ENCODE measurements around the gene CPZ. TPM values are rescaled to one million over a fixed set of nuclear protein-coding genes. Genes with fewer than 3 reads are reported as not detected.

CPZ gene
- polyA plus RNA-seq, 3 donors: 0.28 to 6.9 (median 3.2) TPM

DNA sequence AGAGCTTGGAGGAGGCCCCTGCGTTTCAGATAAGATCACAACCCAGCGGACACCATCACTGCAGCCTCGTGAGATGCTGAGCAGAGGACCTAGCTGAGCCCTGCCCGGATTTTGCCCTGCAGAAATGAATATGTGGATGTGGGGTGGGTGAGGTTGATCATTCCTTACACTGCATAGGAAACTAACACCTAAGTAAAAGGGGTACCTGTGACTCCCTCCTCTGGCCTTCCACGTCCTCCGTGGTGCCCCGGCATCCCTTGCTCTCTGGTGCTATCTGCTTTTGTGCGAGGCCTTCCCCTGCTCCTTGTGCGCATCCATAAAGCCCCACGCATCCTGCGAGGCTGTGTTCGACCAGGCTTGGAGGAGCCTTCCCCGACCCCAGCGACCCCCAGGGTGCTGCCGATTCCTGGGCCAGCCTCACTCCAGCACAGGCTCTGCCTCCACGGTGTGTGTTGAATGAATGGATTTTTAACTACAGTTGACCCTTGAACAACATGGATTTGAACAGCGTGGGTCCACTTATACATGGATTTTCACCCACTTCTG, 37.9 kb upstream of the CPZ start:
- no peak overlapping the region for H3K27ac ChIP-seq (ENCODE audit: low read depth, low read length)
- WGBS, 3 donors: 83 to 91% (median 84%) methylated on average over 17 of the region's 17 CpGs

DNA sequence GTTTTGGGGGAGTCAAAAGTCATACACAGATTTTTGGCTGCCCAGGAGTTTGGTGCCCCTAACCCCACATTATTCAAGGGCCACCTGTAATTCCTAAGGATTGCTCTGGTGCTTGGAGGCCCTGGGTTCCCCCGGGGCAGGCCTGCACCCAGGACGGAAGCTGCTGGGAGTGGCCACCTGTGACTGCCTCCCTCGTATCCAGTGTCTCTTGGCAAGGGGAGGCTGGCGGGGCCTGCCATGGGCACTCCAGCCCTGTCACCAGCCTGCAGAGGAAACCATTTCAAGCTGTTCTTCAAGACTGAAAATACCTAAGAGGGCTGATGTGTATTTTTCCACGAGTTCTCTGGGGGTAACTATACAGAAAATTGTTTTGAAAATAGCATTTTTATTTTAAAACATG, 36.8 kb upstream of the CPZ start:
- WGBS, 3 donors: 65 to 84% (median 74%) methylated on average over 5 of the region's 5 CpGs
- H3K27ac ChIP-seq (ENCODE audit: low read depth, low read length): no peak overlapping the region

DNA sequence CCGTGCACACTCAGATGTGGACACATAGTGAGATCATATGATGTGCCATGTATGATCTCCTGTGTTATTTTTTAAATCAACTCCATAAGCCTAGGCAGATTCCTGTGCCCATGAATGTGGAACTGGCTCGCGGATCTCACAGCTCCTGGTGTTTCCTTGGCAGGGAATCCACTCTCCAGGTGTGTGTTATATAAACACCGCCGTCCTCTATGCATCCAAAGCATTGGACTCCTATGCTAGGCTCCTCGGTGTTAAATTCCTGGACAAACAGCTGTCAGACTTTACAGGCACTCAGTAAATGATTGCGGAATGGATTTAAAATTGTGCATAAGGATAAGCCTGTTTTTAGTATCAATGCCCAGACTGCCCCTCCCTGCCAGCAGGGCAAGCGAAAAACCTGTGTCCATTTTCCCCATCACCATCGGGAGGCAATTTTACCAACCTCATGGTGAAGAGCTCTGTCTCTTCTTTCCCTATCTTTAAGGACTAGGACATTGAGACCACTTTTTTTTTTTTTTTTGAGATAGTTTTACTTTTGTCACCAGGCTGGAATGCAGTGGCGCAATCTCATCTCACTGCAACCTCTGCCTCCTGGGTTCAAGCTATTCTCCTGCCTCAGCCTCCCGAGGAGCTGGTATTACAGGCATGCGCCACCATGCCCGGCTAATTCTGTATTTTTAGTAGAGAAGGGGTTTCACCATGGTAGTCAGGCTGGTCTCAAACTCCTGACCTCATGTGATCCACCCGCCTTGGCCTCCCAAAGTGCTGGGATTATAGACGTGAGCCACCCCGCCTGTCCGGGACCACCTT, 36.0 kb upstream of the CPZ start:
- WGBS, 3 donors: 75 to 83% (median 77%) methylated on average over 17 of the region's 17 CpGs
- no peak overlapping the region for H3K27ac ChIP-seq (ENCODE audit: low read depth, low read length)

DNA sequence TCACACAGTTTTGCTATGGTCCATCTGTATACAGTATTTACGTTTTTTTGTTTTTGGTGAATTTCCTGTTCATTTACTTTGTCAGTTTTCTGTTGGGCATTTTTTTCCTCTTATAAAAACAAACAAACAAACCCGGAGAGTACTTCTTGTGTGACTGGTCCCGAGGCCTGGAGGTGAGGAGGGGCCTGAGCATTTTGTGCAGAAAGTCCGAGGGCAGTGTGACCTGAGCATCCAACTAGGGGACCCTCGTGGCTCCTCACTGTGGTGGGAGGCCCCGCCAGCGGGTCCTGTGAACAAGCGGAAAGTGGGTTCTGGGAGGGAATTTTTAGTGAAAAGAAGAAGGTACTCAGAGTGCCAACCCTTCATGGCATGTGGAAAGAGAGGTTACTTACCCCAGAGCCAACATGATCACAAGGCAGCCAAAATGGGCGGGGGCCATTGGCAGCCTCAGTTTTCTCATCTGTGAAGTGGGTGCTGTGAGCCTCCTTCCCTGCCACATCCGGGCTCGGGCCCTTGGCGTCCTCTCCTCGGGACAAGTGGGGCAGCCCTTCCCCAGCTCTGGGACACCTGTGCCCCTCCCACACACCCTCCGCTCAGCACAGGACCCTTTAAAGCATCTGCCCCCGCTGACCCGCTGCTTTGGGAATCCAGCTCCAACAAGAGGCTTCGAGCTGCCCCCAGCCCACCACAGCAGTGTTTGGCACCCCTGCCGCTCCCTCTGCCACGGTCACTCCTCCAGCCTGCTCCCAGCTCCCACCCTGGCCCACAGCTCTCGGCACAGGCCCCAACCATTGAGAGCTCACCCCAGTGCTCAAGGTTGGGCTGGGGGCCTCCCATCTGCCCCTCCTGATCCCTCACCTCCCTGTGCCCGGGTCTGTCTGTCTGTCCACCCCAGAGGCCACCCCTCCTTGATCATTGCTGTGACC, 35.2 kb upstream of the CPZ start:
- WGBS, 3 donors: 76 to 81% (median 80%) methylated on average over 21 of the region's 21 CpGs
- no peak overlapping the region for H3K27ac ChIP-seq (ENCODE audit: low read depth, low read length)

DNA sequence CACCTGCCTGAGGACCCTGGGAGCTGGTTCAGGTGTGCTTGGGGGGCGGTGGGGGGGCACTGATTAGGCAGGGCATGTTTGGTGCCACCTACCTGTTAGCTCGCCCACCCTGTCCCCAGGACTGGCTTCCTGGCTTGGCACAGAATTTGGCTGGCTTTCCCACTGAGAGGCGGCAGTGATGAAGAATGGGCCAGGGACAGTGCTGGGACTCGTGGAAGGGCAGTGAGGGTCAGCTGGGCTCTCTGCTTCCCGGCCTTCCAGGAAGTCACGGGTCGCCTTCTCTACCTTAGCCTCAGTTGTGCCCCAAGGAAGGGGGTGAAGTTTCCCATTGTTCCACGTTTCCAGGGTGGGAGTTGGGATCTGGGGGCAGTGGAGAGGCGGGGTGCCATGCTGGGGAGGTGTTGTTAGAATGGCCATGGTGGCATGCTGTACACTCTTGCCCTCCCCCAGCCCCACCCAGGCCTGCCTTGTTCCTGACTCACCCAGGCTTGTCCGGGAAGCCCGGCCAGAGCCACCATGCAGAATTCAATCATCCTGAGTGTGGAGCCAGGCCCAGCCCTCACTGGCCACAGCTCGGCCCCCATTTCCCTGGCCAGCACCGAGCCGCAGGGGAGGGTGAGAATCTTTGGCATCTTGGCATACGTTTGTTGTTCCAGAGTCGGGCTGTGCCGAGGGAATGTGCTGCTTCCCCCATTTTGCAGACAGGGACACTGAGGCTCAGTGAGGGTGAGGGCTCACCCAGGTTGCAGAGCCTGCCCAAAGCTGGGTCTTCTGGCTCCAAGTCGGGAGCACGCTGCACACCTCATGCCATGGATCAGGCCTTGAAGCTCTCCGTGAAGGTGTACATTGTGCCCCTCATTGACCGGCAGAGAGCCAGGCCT, 34.2 kb upstream of the CPZ start:
- 83 to 86% (median 84%) methylated on average over 21 of the region's 21 CpGs for WGBS, 3 donors

DNA sequence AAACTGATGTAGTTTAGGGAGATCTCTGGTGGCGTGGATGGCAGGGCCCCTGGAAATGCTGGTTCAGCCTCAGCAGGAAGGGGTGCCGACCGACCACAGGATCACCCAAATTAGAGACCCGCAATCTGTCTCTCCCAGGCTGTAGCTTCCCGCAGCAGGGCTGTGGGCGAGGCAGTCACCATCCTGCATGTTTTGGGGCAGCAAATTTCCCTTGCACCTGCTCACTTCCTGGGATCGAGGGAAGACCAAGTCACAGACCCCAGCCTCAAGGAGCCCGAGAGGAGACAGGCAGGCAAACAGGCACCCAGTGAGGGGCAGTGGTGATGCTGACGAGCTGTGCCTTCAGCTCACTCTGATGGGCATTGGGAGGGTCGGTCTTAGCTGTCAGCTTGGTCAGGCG, 33.6 kb upstream of the CPZ start:
- WGBS, 3 donors: 89 to 92% (median 92%) methylated on average over 11 of the region's 11 CpGs
- H3K27ac ChIP-seq (ENCODE audit: low read depth, low read length): no peak overlapping the region

More for the DNA sequence above, 34.2 kb upstream of the CPZ start:
- H3K27ac ChIP-seq (ENCODE audit: low read depth, low read length): no peak overlapping the region

DNA sequence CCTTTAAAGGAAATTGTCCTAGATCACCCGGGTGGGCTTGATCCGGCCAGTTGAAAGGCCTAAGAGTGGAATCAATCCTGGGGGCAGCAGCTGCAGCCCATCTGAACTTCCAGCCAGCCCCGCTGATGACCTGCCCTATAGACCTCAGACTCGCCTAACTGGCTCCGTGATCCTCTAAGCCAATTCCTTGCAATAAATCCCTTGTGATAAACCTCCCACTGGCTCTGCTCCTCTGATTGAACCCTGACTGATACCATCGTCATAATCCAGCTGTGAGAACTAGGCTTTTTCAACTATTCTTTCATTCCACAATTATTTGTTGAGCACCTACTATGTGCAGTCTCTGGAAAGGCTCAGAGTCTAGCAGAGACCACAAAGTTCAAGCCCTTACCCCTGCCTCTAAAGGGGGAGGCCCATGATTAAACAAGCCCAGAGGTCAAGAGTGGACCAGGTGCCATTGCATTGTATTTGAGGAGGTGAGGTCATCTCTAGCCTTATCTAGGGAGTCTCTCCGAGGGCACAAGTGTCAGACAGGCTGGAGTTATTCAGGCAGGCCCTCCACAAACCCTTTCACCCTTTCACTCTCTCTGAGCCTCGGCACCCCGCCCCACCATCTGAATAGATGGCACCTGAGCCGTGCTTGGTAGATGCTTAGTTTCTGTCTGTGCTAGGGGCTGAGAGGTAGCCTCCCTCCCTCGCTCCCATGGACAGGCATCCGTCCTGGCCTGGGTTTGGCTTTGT, 32.9 kb upstream of the CPZ start:
- 79 to 84% (median 83%) methylated on average over 12 of the region's 12 CpGs for WGBS, 3 donors

DNA sequence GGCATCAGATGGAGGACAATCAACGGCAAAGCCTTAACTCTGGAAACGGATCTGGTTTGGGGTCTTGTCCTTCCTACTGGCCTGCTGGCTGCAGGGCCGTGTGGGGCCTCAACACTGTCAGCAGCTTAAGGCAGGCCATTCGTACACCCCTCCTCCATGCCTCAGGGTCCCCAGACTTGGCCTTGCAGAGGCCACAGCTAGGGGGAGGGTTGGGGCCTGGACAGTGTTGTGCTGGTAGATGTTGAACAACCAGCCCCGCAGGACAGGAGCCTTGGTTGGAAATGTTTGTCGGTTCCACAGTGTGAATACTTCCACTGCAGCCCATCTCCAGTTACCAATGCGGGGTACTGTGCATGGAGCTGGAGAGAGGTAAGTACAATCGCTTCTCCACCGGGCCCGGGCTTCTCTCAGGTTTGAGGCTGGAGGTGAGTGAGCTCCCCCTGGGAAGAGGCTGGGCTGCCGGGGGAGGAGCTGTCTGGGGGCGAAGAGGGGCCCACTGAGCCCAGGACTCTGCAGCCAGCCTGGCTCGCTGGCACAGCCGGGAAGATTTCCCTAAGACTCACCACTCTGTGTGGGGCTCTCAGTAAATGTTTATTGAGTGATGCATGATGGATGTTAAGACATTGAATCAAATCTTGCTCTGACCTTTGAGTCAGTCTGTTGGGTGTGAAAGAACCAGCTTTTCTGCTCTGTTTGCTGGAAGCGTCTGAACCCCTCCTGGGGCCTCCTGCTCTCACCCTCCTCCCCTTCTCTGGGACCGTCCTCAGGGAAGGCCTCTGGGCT, 32.1 kb upstream of the CPZ start:
- WGBS, 3 donors: 62 to 76% (median 76%) methylated on average over 16 of the region's 16 CpGs
- H3K27ac ChIP-seq (ENCODE audit: low read depth, low read length): no peak overlapping the region

More for the DNA sequence above, 32.9 kb upstream of the CPZ start:
- H3K27ac ChIP-seq (ENCODE audit: low read depth, low read length): no peak overlapping the region

DNA sequence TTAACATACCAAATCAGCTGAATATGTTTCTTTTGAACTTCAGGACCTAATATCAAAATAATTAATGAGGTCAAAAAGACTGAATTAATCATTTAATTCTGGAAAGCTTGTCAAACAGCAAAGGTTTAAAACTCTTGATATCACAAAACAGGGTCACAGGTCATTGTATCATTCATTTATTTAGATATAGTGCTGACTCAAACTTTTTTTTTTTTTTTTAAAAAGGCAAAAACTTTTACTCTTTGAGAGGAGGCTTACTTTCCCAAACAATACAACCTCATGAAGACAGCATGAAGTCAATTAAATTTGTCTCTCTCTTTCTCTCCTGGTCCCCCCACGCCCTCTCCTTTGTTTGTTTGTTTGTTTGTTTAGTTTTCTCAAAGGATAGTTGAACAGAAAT, 28.0 kb upstream of the CPZ start:
- 44 to 73% (median 52%) methylated on average over 1 of the region's 1 CpG for WGBS, 3 donors

DNA sequence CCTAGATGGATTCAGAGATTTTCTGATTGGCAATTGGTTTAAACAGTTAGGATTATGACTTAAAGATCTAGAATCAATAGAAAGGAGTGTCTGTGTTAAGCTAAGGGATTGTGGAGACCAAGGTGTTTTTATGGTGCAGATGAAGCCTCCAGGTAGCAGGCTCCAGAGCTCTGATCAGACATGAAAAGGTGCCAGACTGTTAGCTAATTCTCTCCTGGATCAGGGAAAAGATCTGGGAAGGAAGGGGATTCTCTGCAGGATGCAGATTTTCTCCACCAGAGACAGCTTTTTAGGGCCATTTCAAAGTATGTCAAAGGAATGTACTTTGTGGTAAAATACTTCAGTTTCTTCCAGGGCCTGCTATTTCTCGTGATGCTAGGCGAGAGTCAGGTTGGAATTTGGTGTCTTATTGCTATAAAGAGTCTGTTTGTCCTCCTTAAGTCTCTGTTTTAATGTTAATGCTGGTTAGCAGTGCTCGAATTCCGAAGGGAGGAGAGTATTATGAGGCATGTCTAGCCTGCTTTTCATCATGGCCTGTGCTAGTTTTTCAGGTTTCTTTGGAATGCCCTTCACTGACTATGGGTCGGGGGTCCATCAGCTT, 24.4 kb upstream of the CPZ start:
- WGBS, 3 donors: 61 to 65% (median 62%) methylated on average over 5 of the region's 5 CpGs
- H3K27ac ChIP-seq (ENCODE audit: low read depth, low read length): no peak overlapping the region

More for the DNA sequence above, 28.0 kb upstream of the CPZ start:
- H3K27ac ChIP-seq (ENCODE audit: low read depth, low read length): no peak overlapping the region

DNA sequence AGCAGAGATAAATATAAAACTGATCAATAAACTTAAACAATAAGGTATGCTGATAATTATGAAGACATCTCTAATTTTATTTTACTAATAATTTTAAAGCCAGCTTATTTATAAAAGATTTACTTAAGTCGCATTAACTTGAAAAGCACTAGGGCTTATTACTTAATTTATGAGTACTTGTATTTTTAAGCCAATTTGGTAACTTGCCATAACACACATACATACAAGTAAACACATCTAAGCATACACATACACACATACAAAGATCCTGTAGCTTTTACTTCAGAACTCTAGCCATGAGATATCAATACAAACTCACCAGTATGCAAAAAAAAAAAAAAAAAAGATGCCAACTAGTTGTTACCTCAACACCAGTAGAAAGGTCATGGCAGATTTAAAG, 22.4 kb upstream of the CPZ start:
- 94% methylated on average over 1 of the region's 1 CpG for WGBS, 3 donors
- no peak overlapping the region for H3K27ac ChIP-seq (ENCODE audit: low read depth, low read length)

DNA sequence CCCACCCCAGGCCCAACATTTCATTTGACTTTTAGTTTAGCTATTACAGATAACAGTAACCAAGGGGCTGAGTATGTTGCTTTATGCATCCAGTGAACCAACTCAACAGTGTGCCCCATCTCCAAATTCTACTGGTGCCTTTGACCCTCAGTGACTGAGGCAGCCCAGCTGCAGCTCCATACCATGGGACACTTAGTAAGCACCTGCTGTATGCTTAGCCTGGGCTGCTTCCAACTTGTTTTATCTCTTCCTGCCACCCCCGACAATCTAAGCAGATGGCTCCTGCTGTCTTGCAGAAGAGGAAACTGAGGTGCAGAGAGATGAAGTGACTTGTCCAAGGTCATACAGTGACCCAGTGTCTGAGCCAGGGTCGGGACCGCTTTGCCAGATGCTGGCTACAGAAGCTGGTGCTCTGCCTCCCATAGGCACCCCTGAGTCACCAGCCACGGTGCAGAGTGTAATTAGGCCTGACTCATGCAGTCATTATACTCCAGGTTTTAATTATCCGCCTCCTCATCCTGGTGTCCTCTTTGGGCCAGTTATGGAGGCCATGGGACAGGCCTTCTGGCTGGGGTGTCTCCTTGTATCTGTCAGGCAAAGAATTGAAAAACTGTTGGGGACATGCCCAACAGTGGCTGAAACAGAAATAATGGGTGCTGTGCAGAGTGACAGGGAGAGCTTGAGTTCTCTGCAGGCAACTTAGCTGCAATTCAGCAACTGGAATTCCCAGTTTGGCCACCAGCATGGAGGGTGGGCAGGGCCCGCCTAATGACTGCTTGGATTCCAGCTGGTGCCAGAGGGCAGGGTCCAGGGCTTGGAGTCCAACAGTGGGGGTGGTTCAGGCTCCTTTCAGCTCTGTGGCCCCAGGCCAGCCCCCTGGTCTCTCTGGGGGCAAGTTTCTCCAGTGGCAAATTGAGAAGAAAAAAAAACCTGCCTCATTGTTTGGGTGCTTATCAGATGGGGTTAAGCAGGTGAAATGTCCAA, 20.6 kb upstream of the CPZ start:
- no peak overlapping the region for H3K27ac ChIP-seq (ENCODE audit: low read depth, low read length)
- WGBS, 3 donors: 72 to 80% (median 77%) methylated on average over 6 of the region's 6 CpGs

DNA sequence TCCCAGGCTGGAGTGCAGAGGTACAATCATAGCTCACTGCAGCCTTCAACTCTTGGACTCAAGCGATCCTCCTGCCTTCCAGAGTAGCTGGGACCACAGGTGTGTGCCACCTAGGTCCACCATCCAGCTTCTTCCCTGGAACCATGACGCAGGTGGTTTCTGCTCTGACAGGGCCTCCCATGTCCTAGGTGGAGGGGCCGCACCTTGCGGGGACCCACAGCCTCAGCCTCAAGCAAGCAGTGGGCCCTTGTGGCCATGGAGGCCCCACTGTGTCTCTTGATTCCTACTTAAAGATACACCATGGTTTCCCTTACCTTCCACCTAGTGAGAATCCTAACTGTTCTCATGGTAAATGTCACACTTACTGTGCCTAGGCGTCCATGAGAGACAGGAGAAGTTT, 19.3 kb upstream of the CPZ start:
- 66 to 89% (median 88%) methylated on average over 5 of the region's 5 CpGs for WGBS, 3 donors
- H3K27ac ChIP-seq (ENCODE audit: low read depth, low read length): no peak overlapping the region

DNA sequence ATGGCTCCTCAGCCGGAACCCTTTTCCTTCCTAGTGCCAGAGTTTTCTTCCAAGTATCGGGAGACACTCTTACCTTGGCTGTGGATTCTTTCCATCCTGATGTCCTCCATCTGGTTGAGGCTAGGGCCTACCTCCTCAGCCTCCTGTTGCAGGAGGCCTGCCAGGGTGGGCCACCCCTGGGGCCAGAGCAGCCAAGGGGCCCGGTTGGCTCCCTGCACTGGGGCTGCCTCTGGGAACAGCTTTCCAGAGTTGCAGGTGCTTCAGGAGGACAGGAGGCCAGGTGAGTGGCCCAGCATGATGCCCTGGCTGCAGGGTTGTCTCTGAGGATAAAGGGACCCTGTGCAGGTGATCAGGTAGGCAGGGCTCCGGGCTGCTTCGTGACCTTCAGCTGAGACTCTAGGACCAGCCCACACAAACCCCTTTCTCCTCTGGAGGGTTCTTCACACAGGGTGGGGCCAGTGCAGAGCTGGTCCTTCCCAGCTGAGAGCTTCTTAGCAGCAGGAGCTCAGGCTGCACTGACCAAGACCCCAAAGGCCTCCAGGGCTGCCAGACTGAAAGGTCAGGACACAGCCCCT, 17.7 kb upstream of the CPZ start:
- no peak overlapping the region for H3K27ac ChIP-seq (ENCODE audit: low read depth, low read length)
- WGBS, 3 donors: 73 to 81% (median 73%) methylated on average over 5 of the region's 5 CpGs

DNA sequence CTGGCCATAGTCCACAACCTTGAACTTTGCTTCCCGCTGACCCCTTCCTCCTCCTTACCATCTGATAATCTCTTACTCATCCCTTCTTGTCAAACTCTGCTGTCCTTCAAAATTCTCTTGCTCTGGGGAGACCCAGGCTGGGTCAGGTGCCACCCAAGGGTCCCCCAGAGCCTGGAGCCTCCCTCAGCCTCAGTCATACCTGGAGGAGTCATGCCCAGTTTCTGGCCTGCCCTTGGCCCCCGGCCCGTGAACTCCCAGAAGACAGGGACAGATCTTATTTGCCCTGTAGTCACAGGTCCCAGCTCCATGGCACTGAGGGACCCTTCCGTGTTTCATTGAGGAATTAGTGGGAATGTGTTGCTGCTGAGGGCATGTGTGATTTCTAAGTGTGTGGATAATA, 17.1 kb upstream of the CPZ start:
- WGBS, 3 donors: 67 to 75% (median 68%) methylated on average over 4 of the region's 4 CpGs
- H3K27ac ChIP-seq (ENCODE audit: low read depth, low read length): no peak overlapping the region
